Activated naive CD8-positive, alpha-beta T cell (primary cell): ENCODE results near the gene ESPN.

Source experiments
- H3K27ac Mint-ChIP-seq: one replicate; pipeline ENCODE4 v1.8.0; 2021; ENCODE audit warnings: mixed read lengths
- H3K27me3 Mint-ChIP-seq: one replicate; pipeline ENCODE4 v1.8.0; 2021; ENCODE audit warnings: mixed read lengths
- H3K36me3 Mint-ChIP-seq: one replicate; pipeline ENCODE4 v1.8.0; 2021; ENCODE audit warnings: mixed read lengths
- H3K4me1 Mint-ChIP-seq: one replicate; pipeline ENCODE4 v1.8.0; 2021; ENCODE audit warnings: low read depth, mixed read lengths
- H3K4me3 Mint-ChIP-seq: one replicate; pipeline ENCODE4 v1.8.0; 2021; ENCODE audit warnings: mild to moderate bottlenecking, mixed read lengths
- H3K9me3 Mint-ChIP-seq: one replicate; pipeline ENCODE4 v1.8.0; 2021; ENCODE audit warnings: low read depth, mixed read lengths

The ESPN gene

DNA sequence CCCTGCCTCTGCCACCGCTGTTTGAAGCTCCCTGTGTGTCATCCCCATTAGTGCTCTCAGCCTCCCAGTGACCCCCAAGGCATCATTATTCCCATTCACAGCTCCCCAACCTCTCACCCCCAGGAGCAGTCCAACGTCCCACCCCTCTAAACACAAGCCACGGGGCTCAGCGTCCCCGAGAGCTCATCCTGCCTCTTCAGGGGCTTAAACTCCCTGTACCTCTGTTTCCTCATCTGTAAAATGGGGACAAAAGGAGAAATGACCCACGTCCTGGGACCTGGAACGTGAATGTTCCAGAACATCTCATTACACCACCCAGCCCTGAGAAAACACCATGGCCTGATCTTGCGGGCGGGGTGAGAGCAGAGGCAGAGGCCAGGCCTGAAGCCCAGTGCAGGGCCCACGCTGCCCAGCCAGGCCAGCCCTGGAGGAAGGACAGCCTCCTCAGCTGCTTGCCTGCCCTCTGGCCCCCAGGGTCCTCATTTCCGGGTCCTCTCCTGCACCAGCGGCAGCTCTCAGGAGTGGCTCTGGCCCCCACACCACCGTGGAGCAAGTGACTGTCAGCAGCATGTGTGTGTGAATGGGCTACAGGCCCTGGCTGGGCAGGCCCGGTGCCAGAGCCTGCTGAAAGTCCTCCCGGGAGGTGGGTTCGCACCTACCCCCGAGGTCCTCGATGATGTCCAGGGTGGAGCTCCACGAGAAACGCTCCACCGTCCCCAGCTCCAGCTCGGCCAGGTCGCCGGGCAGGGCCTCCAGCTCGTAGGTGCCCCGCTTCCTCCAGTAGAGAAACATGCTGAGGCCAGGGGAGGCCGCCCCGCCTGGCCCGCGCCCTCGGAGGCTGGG lies 81.0 kb downstream of the ESPN start:
- Mint-ChIP-seq H3K9me3 (no peaks in the 10 kb centered on the region), H3K4me1 (no peaks in the 10 kb centered on the region), H3K27me3 (no peaks in the 10 kb centered on the region), H3K27ac (no peak overlapping the region), H3K4me3 (no peak overlapping the region), H3K36me3 (no peaks in the 10 kb centered on the region)

DNA sequence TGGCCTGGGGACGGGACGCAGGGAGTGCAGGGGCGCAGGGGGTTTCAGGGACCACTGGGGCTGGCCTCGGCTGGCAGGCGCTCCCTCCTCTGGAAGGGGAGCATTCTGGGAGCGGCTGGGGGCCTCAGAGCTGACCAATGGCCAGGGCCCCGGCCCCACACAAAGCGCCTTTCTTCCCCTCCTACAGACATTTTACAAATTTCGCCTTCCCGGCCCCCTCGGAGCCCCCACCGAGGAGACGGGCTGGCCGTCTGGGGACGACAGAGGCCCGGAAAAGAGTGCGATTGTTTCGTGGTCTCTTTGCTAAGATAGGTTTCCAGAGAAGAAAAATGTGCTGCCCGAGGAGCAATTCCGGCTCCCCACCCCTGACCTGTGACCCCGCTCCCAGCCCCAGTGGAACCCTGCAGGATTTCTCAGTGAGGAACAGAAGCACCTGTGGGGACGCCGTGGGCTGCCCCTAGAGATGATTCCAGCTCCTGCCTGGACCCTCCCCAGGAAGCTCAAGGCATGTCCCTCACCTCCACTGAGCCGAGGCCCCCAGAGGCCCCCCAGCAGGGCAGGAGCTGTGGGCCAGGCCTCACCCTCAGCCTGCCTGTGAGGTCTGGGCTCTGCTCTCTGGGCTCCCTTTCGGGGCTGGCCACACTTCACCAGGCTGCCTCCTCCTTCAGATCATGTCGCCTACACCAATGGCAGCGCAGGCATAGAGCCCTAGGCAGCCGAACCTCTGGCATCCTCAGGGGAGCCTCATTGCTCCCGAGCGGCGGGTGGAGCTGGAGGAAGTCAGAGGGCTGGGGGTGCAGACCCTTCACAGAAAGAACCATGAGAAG lies 81.8 kb downstream of the ESPN start:
- no peaks in the 10 kb centered on the region for H3K9me3 Mint-ChIP-seq
- H3K27ac Mint-ChIP-seq: no peak overlapping the region
- no peaks in the 10 kb centered on the region for H3K27me3 Mint-ChIP-seq

DNA sequence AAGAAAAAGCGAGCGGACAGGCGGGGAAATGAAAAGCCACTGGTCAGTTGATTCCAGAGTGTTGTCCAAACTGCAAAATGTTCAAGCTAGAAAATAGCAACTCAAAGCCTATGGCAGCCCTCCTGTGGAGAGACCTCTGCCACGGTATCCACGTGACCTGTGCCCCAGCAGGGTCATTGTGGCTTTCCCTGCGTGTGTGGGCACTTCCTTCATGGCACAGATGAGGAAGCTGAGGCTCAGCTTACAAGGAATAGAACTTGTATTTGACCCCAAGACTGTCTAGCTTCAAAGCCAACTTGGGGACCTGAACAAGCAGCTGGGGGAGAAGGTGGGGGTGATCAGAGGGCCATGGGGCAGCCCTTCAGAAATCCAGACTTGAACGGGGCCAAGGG lies 82.5 kb downstream of the ESPN start:
- Mint-ChIP-seq H3K9me3 (no peaks in the 10 kb centered on the region), H3K27ac (no peak overlapping the region), H3K4me1 (no peaks in the 10 kb centered on the region), H3K36me3 (no peaks in the 10 kb centered on the region), H3K27me3 (no peaks in the 10 kb centered on the region), H3K4me3 (no peak overlapping the region)

More for the DNA sequence above, 81.8 kb downstream of the ESPN start:
- no peak overlapping the region for H3K4me3 Mint-ChIP-seq
- no peaks in the 10 kb centered on the region for H3K4me1 Mint-ChIP-seq
- H3K36me3 Mint-ChIP-seq: no peaks in the 10 kb centered on the region

DNA sequence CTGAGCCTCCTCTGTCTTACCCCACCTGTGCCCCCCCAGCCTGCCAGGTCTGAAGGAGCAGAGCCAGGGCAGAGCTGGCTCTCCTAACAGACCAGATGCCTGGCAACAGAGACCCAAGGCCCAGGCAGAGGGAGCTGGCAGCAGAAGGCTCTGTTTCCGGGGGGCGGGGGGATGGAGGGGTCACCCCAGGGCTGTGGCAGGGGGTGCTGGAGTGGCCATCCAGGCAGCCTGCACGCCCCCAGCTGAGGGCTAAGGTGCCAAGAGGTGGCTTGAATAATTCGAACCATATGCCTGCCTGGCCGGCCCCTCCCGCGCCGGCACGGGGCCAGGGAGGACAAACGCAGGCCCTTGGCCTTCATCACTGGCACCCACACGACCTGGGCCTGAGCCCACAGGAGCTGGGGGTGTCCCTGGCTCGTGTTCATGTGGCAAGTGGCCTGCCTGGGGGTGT lies 82.9 kb downstream of the ESPN start:
- Mint-ChIP-seq H3K36me3 (no peaks in the 10 kb centered on the region), H3K27me3 (no peaks in the 10 kb centered on the region), H3K27ac (no peak overlapping the region), H3K4me3 (no peak overlapping the region), H3K4me1 (no peaks in the 10 kb centered on the region), H3K9me3 (no peaks in the 10 kb centered on the region)

DNA sequence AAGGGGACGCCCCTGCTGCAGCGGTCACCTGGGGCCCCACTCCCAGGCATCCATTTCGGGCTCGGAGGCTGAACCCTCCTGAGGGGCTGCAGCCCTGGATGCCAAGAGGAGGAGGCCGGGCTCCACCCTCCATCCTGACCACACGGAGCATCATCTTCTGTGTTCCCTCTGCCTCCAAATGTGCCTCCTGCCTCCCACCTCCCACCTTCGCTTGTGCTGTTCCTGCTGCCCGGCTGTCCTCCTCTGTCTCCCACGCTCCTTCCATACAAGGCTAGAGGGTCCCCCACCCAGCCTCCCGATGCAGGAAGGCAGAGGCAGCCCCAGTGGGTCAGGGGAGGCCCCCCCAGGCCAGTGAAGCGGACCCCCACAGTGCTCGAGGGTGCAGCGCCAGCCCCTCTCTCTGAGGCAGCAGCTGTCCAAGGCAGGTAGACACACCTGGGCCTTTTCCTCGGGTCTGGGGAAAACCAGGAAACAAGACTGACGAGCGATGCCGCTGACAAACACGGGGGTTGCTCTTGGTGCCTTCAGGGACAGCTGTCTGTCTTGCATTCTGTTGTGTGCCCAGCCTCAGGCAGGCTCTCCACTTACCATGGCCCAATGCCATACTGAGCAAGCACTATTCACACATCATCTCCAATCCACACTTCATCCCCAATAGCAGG lies 83.7 kb downstream of the ESPN start:
- no peak overlapping the region for H3K4me3 Mint-ChIP-seq
- no peaks in the 10 kb centered on the region for H3K36me3 Mint-ChIP-seq
- H3K4me1 Mint-ChIP-seq: no peaks in the 10 kb centered on the region
- H3K27ac Mint-ChIP-seq: no peak overlapping the region
- H3K9me3 Mint-ChIP-seq: no peaks in the 10 kb centered on the region
- no peaks in the 10 kb centered on the region for H3K27me3 Mint-ChIP-seq

DNA sequence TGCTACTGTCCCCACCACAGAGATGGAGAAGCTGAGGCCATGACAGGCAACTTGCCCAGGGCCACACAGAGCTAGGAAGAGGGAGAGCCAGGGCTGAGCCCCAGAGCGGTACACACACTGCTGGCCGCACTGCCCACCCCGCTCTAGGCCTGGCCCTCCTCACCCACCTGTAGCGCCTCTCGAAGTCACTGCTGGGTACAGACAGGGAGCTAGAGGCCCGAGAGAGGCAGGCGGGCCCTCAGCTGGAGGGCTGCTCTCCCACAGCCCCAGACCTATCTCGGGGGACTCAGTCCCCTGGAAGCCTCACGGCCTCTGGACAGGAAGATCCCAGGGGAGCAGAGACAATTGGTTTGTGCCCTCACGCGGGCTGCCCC lies 84.2 kb downstream of the ESPN start:
- H3K4me1 Mint-ChIP-seq: no peaks in the 10 kb centered on the region
- H3K9me3 Mint-ChIP-seq: no peaks in the 10 kb centered on the region
- no peak overlapping the region for H3K4me3 Mint-ChIP-seq
- no peaks in the 10 kb centered on the region for H3K36me3 Mint-ChIP-seq
- H3K27ac Mint-ChIP-seq: no peak overlapping the region
- no peaks in the 10 kb centered on the region for H3K27me3 Mint-ChIP-seq

DNA sequence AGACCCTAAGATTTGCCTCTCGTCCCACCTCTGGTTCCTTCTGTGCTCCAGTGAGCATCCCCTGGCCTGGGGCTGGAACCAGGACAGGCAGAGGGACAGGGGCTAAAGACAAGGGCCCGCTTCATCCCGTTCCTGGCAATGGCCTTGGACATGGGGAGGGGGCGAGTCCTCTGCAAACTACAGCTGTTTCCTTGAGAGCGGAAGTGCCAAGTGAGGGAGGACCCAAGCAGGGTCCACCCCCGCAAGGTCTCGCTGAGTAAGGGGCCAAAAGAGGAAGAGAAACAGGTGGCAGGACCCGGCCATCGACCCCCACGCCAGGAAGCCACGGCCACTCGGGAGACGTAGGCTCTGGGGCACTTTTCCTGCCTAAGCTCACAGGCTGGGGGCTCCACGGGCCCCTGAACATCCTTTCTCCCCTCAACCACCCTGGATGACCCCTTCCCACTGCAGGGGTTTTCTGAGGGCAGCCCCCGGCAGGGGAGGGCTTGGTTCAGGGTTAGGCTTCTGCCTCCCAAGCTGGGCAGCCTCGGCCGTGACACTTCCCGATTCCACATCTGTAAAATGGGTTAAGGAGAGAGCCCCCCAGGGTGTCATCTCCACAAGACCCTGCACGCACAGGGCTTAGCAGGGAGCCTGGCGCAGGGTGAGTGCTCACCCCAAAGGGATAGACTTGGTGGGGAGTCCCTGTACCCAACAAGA lies 84.8 kb downstream of the ESPN start:
- Mint-ChIP-seq H3K27ac (no peak overlapping the region), H3K4me3 (no peak overlapping the region), H3K27me3 (no peaks in the 10 kb centered on the region), H3K36me3 (no peaks in the 10 kb centered on the region), H3K9me3 (no peaks in the 10 kb centered on the region), H3K4me1 (no peaks in the 10 kb centered on the region)

DNA sequence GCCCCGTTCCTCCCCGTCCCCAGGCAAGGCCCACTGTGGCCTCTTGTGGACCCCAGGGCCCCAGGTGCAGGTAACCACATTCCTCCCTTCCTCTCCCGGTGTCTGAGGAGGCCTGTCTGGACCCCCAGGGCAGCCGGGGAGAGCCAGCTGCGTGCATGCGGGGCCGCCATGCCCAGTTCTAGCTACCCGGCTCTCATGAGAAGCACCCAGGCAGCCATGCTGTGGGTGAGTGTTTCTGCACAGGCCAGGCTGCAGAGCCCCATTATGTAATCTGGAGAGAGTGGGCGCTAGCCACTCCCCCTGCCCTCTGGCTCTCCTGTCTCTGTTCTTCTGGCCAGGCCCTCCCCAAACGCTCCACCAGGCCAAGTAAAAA lies 85.3 kb downstream of the ESPN start:
- Mint-ChIP-seq H3K36me3 (no peaks in the 10 kb centered on the region), H3K9me3 (no peaks in the 10 kb centered on the region), H3K27me3 (no peaks in the 10 kb centered on the region), H3K27ac (no peak overlapping the region), H3K4me1 (no peaks in the 10 kb centered on the region), H3K4me3 (no peak overlapping the region)

DNA sequence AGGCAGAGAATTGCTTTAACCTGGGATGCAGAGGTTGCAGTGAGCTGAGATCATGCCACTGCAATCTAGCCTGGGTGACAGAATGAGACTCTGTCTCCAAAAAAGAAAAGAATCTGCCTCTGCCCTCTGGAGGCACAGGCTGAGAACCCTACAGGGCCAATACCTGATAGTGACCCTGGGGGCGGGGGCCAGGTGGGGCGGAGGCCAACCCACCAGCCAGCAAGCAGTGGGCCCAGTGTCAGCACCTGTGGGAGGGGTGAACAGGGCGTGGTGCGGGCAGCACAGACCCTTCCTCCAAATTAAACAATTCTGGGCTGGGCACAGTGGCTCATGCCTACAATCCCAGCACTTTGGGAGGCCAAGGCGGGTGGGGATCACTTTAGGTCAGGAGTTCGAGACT lies 85.9 kb downstream of the ESPN start:
- Mint-ChIP-seq H3K27ac (no peak overlapping the region), H3K36me3 (no peaks in the 10 kb centered on the region), H3K4me3 (no peak overlapping the region), H3K9me3 (no peaks in the 10 kb centered on the region), H3K27me3 (no peaks in the 10 kb centered on the region), H3K4me1 (no peaks in the 10 kb centered on the region)
